Heart left ventricle (tissue), 16 donors: ENCODE results near the gene CPNE8. TPM values are rescaled to one million over a fixed set of nuclear protein-coding genes. Genes with fewer than 3 reads are reported as not detected.

ENCODE experiments used
- ATAC-seq, 4 donors: fragments of 200-7000 bp; cut with Tn5 transposase; one replicate each; pipeline ENCODE4 v1.9.1; 2020 to 2022; ENCODE audit warnings: moderate library complexity in 4 of 4, mild to moderate bottlenecking in 3 of 4, moderate number of reproducible peaks in 1 of 4
- DNase-seq, 5 donors: peaks; one replicate each; pipeline ENCODE4 v3.0.0-alpha.2; 2020
- H3K27ac ChIP-seq, 12 donors: fragments of 200-600 bp; sonication (generic) in 4 of 12; one replicate each; pipeline versions ENCODE4 v1.5.0 to v1.8.0; 2016 to 2022; ENCODE audit warnings: mild to moderate bottlenecking in 2 of 12
- H3K27me3 ChIP-seq, 9 donors: fragments of 200-600 bp; sonication (generic) in 2 of 9; one replicate each; pipeline versions ENCODE4 v1.5.1 to v1.8.0; 2016 to 2022; ENCODE audit warnings: mild to moderate bottlenecking in 3 of 9
- H3K36me3 ChIP-seq, 9 donors: fragments of 200-600 bp; sonication (generic) in 2 of 9; one replicate each; pipeline versions ENCODE4 v1.5.0 to v1.8.0; 2018 to 2022; ENCODE audit warnings: mild to moderate bottlenecking in 2 of 9
- H3K4me1 ChIP-seq, 12 donors: fragments of 200-600 bp; sonication (generic) in 4 of 12; one replicate each; pipeline versions ENCODE4 v1.5.0 to v1.8.0; 2016 to 2022; ENCODE audit warnings: mild to moderate bottlenecking in 3 of 12
- H3K4me3 ChIP-seq, 12 donors: fragments of 200-600 bp; sonication (generic) in 4 of 12; one replicate each; pipeline versions ENCODE4 v1.5.0 to v1.8.0; 2017 to 2022; ENCODE audit warnings: mild to moderate bottlenecking in 9 of 12, moderate library complexity in 4 of 12
- H3K9me3 ChIP-seq, 12 donors: fragments of 200-600 bp; sonication (generic) in 4 of 12; one replicate each; pipeline versions ENCODE4 v1.5.0 to v1.8.0; 2016 to 2022; ENCODE audit warnings: mild to moderate bottlenecking in 1 of 12
- CTCF ChIP-seq, 12 donors: fragments of 200-600 bp; sonication (generic) in 4 of 12; IDR thresholded peaks; one replicate each; pipeline versions ENCODE4 v1.5.0 to v1.8.0; 2018 to 2022; ENCODE audit warnings: antibody characterized with exemption in 12 of 12, mild to moderate bottlenecking in 5 of 12
- POLR2A ChIP-seq, 2 donors: fragments of 450-650 bp; IDR thresholded peaks; one replicate each; pipeline ENCODE4 v1.6.1; 2017; ENCODE audit warnings: antibody characterized with exemption in 2 of 2, mild to moderate bottlenecking in 2 of 2, moderate library complexity in 2 of 2
- WGBS, 4 donors: extraction: QIAGEN DNeasy Blood & Tissue Kit in 2 of 4; methylation state at CpG; one replicate each; pipeline versions ENCODE4 v1.1.5 to v1.1.7; 2013 to 2018; 5-methylcytosine and 5-hydroxymethylcytosine counted together
- intact Hi-C, 10 donors: fragments of 100-400 bp; cut with DNase I; formaldehyde crosslinking; loops; one replicate each; pipeline versions ENCODE4 v1.11.1 to v1.14.2; 2022
- polyA plus RNA-seq, 2 donors: library from polyadenylated mRNA; stranded (reverse); fragments of 200-250 nt; gene quantifications; one replicate each; pipeline ENCODE4 v1.2.3, GENCODE V29; 2013
- total RNA-seq, 9 donors: library from RNA; depleted of rRNA in 2 of 9; stranded (reverse); fragments of >200 nt in 2 of 9; fragmentation: NEBNext Ultra II Directional in 3 of 9; extraction: Animal tissue kit (Norgen Biotek cat#: 25700) in 3 of 9; gene quantifications; one replicate each; pipeline versions ENCODE4 v1.1.0 to v1.2.4, GENCODE V29; 2016 to 2023
- donor health status: ischemic (EF 13 %, LVEDD 7.1; RV severe dilation, severe dysfunction).
- donor health status: healthy with polysubstance abuse.
- donor health status: DM: no; HTN: yes; CAD: no.
- donor health status: DM: no; HTN: no; CAD: no.
- donor health status: ischemic (EF 25% LVEDD 6.9; RV normal size, moderate dysfunction).
- donor health status: ischemic (EF 25% LVEDD 5.7; RV mildly dilated, moderate dysfunction).
- donor health status: healthy.
- donor health status: DM: yes; HTN: yes; CAD: no.
- donor health status: ischemic (EF 35%, LVEDD 5.7; RV mildly dilated, moderate dysfunction).
- donor health status: nonischemic (EF 11% LVEDD 7.7; RV severe dilation, severe dysfunction).
- donor health status: DM: yes; HTN: yes; CAD: no.
- donor health status: PGD.
- donor health status: ischemic (EF 29% LVEDD 5.4; RV normal size, mild dysfunction).
- donor health status: nonischemic (EF 23%, LVEDD 6.1; RV moderate dilation, normal function).

The CPNE8 gene
- total and polyA plus RNA-seq, 11 donors = 2.9 to 15.1 (median 4.5) TPM

- no peak for ATAC-seq
- H3K4me3 ChIP-seq = no peak overlapping the region
- peaks cover 0 to 10% (median 1%) of the 10 kb centered on the region in 12 donors for H3K9me3 ChIP-seq
- WGBS, 4 donors = 75 to 79% (median 75%) methylated on average over 2 of the region's 2 CpGs
- intact Hi-C loops = no loop called here
- no peak for DNase-seq
- no peaks in the 10 kb centered on the region for H3K27me3 ChIP-seq
- H3K4me1 ChIP-seq = no peaks in the 10 kb centered on the region
- no peak for TF ChIP-seq POLR2A (IDR thresholded peaks at IDR 0.05)
- no peak for TF ChIP-seq CTCF (IDR thresholded peaks at IDR 0.05)
- H3K27ac ChIP-seq = no peak overlapping the region
- peaks cover 0 to 16% (median 0%) of the 10 kb centered on the region in 9 donors for H3K36me3 ChIP-seq
Observed at GRCh38 chr12:38691164-38691563, 214.2 kb downstream of the CPNE8 start.

- Histone ChIP-seq H3K27me3 (no peaks in the 10 kb centered on the region), H3K27ac (no peak overlapping the region), H3K4me1 (no peaks in the 10 kb centered on the region), H3K36me3 (peaks cover 0 to 20% (median 2%) of the 10 kb centered on the region in 9 donors), H3K9me3 (peaks cover 0 to 10% (median 1%) of the 10 kb centered on the region in 12 donors), H3K4me3 (no peak overlapping the region)
- ATAC-seq = no peak
- intact Hi-C loops = no loop called here
- TF ChIP-seq POLR2A (IDR thresholded peaks at IDR 0.05) (no peak), CTCF (IDR thresholded peaks at IDR 0.05) (no peak)
- no peak for DNase-seq
Observed at GRCh38 chr12:38690646-38691045, 214.7 kb downstream of the CPNE8 start.

- H3K36me3 ChIP-seq = peaks cover 0 to 30% (median 4%) of the 10 kb centered on the region in 9 donors
- 82 to 88% (median 86%) methylated on average over 5 of the region's 5 CpGs for WGBS, 4 donors
- DNase-seq = no peak
Observed at GRCh38 chr12:38689704-38690103, 215.7 kb downstream of the CPNE8 start.

GRCh38 chr12:38689195-38689594 lies 216.2 kb downstream of the CPNE8 start:
- H3K4me1 ChIP-seq = no peaks in the 10 kb centered on the region
- 46 to 55% (median 49%) methylated on average over 1 of the region's 1 CpG for whole genome bisulfite sequencing, 4 donors
- no peak for TF ChIP-seq POLR2A (IDR thresholded peaks at IDR 0.05)
- no peak for TF ChIP-seq CTCF (IDR thresholded peaks at IDR 0.05)
- H3K9me3 ChIP-seq = peaks cover 0 to 10% (median 1%) of the 10 kb centered on the region in 12 donors
- intact Hi-C loops = loop anchor here in 1 of 10 donors (10.0 kb wide), 1 partner anchor 216 kb away; the partner anchor contains the start of gene CPNE8
- no peaks in the 10 kb centered on the region for H3K27me3 ChIP-seq
- no peak overlapping the region for H3K4me3 ChIP-seq
- H3K27ac ChIP-seq = no peak overlapping the region
- ATAC-seq = no peak
- peaks cover 0 to 30% (median 9%) of the 10 kb centered on the region in 9 donors for H3K36me3 ChIP-seq
- no peak for DNase-seq

More at GRCh38 chr12:38689704-38690103, 215.7 kb downstream of the CPNE8 start:
- Histone ChIP-seq H3K27me3 (no peaks in the 10 kb centered on the region), H3K9me3 (peaks cover 0 to 10% (median 1%) of the 10 kb centered on the region in 12 donors), H3K27ac (no peak overlapping the region), H3K4me1 (no peaks in the 10 kb centered on the region), H3K4me3 (no peak overlapping the region)
- intact Hi-C loops = loop anchor here in 1 of 10 donors (10.0 kb wide), 1 partner anchor 215 kb away; the partner anchor contains the start of gene CPNE8
- ATAC-seq = no peak
- TF ChIP-seq POLR2A (IDR thresholded peaks at IDR 0.05) = no peak
- no peak for TF ChIP-seq CTCF (IDR thresholded peaks at IDR 0.05)
